HL-60 (cell line): Measurements from ENCODE around the gene OSBPL5.

Experiments used
- CTCF ChIP-seq: IDR thresholded peaks from one replicate; pipeline ENCODE4 v1.5.1; 2011; ENCODE audit warnings: low read length, control low read depth, inconsistent platforms; ENCODE audit not compliant: insufficient read depth
- GABPA ChIP-seq: IDR thresholded peaks from 2 replicates; pipeline ENCODE4 v1.6.1; 2012; ENCODE audit warnings: low read depth
- POLR2AphosphoS5 ChIP-seq: IDR thresholded peaks from 2 replicates; pipeline ENCODE4 v1.6.1; 2012; ENCODE audit warnings: low read depth
- REST ChIP-seq: IDR thresholded peaks from 2 replicates; pipeline ENCODE4 v1.6.1; 2012; ENCODE audit warnings: low read depth; ENCODE audit not compliant: insufficient replicate concordance
- SPI1 ChIP-seq: IDR thresholded peaks from 2 replicates; pipeline ENCODE4 v1.6.1; 2012; ENCODE audit warnings: low read depth, mild to moderate bottlenecking, borderline replicate concordance

DNA sequence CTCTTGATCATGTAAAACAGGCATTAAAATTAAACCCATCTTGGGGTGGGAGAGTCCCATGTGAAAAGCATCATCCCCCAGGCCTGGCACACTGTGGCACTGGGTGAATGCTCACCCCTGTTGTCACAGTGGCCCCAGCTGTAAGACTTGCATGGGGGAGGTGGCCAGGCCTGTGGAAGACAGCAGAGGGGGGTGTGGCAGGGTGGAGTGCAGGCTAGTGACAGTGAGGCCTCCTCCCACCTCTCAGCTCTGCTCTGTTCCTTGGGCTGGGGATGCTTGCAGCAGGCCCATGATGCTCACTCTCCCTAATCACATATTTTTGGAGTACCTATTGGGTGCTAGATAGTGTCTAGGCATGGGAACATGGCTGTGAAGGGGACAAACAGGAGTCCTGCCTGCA is 10.1 kb upstream of the OSBPL5 start:
- TF ChIP-seq CTCF (no peak), REST (no peak), POLR2AphosphoS5 (no peak), SPI1 (no peak), GABPA (no peak)
